ENCODE measurements around the gene ZMYM5.

- TF ChIP-seq GATA3 (IDR thresholded peaks at IDR 0.05; ENCODE audit: low read depth, low read length) (no peak), GATA2 (IDR thresholded peaks at IDR 0.05; ENCODE audit: low read depth, low read length) (no peak)
Observed at GRCh38 chr13:19810996-19811881, 52.2 kb downstream of the ZMYM5 start.

All from SH-SY5Y (cell line).